Psoas muscle (tissue), 8 donors: ENCODE results near the gene TOP1. TPM values are rescaled to one million over a fixed set of nuclear protein-coding genes. Genes with fewer than 3 reads are reported as not detected.

ENCODE experiments used
- ATAC-seq, 4 donors: fragments of 200-7000 bp; cut with Tn5 transposase; one replicate each; pipeline ENCODE4 v1.9.1; 2020; ENCODE audit warnings: moderate library complexity in 3 of 4, mild to moderate bottlenecking in 2 of 4
- DNase-seq, 2 donors: peaks; one replicate each; pipeline ENCODE4 v3.0.0-alpha.2; 2020
- H3K27ac ChIP-seq: fragments of 200-600 bp; one replicate; pipeline ENCODE4 v1.8.0; 2022
- H3K27me3 ChIP-seq, 3 donors: fragments of 200-600 bp in 1 of 3; one replicate each; pipeline versions ENCODE4 v1.6.1 to v1.8.0; 2013 to 2022; ENCODE audit warnings: low read length in 2 of 3, mild to moderate bottlenecking in 2 of 3, moderate library complexity in 1 of 3; ENCODE audit not compliant: insufficient read depth in 3 of 3
- H3K36me3 ChIP-seq, 2 donors: fragments of 200-600 bp in 1 of 2; one replicate each; pipeline versions ENCODE4 v1.6.1 to v1.8.0; 2013 to 2022; ENCODE audit warnings: low read depth in 1 of 2, mild to moderate bottlenecking in 1 of 2, moderate library complexity in 1 of 2; ENCODE audit not compliant: insufficient read depth in 1 of 2
- H3K4me1 ChIP-seq: fragments of 200-600 bp; one replicate; pipeline ENCODE4 v1.8.0; 2022
- H3K4me3 ChIP-seq: fragments of 200-600 bp; one replicate; pipeline ENCODE4 v1.8.0; 2022; ENCODE audit warnings: mild to moderate bottlenecking
- H3K9me3 ChIP-seq: fragments of 200-600 bp; one replicate; pipeline ENCODE4 v1.8.0; 2022
- CTCF ChIP-seq: fragments of 200-600 bp; IDR thresholded peaks from one replicate; pipeline ENCODE4 v1.8.0; 2022; ENCODE audit warnings: antibody characterized with exemption
- WGBS, 3 donors: extraction: QIAGEN DNeasy Blood & Tissue Kit; methylation state at CpG; one replicate each; pipeline versions ENCODE4 v1.1.6 to v1.1.7; 2013; 5-methylcytosine and 5-hydroxymethylcytosine counted together
- intact Hi-C, 2 donors: fragments of 100-400 bp; cut with DNase I; formaldehyde crosslinking; loops; one replicate each; pipeline versions ENCODE4 v1.11.0 to v1.14.2; 2022
- polyA plus RNA-seq, 3 donors: library from polyadenylated mRNA; stranded (reverse); fragments of 200-250 nt; gene quantifications; one replicate each; pipeline ENCODE4 v1.2.3, GENCODE V29; 2013
- total RNA-seq, 4 donors: library from RNA; stranded (reverse); fragmentation: NEBNext Ultra II Directional in 2 of 4; extraction: Animal tissue kit (Norgen Biotek cat#: 25700) in 2 of 4; gene quantifications; one replicate each; pipeline versions ENCODE4 v1.2.1 to v1.2.4, GENCODE V29; 2021 to 2023
- donor health status: healthy with polysubstance abuse.
- donor health status: DM: no; HTN: no; CAD: no; lungs with moderate emphysema.
- donor health status: Bipolar disorder and iron deficiency.
- donor health status: healthy.
- donor health status: DM: yes; HTN: yes; CAD: no.
- donor health status: DM: no; HTN: no; CAD: no.
- donor health status: DM: no; HTN: no; CAD: no.
- donor health status: DM: yes; HTN: yes; CAD: no.

Gene TOP1
- total and polyA plus RNA-seq, 7 donors, result 10.6 to 30.7 (median 22.2) TPM

- H3K27ac ChIP-seq, result peak overlapping the region; percentile 86
- H3K9me3 ChIP-seq, result no peaks in the 10 kb centered on the region
- DNase-seq (no peak), ATAC-seq (no peak)
- no peaks in the 10 kb centered on the region for H3K36me3 ChIP-seq
- H3K27me3 ChIP-seq, result no peaks in the 10 kb centered on the region
- H3K4me1 ChIP-seq, result peaks cover 62% of the 10 kb centered on the region
- TF ChIP-seq CTCF, result no peak
- peak overlapping the region; percentile 75 for H3K4me3 ChIP-seq
- intact Hi-C loops, result no loop called here
- 53 to 58% (median 55%) methylated on average over 5 of the region's 5 CpGs for WGBS, 3 donors
These were observed 110.8 kb downstream of the TOP1 start for GRCh38 chr20:41139227-41140093.

GRCh38 chr20:41140226-41141133, 111.9 kb downstream of the TOP1 start:
- intact Hi-C loops, result no loop called here
- peak overlapping the region; percentile 69 for H3K27ac ChIP-seq
- no peaks in the 10 kb centered on the region for H3K36me3 ChIP-seq
- TF ChIP-seq CTCF, result no peak
- no peaks in the 10 kb centered on the region for H3K9me3 ChIP-seq
- no peaks in the 10 kb centered on the region for H3K27me3 ChIP-seq
- 45 to 65% (median 49%) methylated on average over 10 of the region's 10 CpGs for WGBS, 3 donors
- DNase-seq, result no peak
- H3K4me1 ChIP-seq, result peaks cover 66% of the 10 kb centered on the region
- no peak overlapping the region for H3K4me3 ChIP-seq
- no peak for ATAC-seq

- intact Hi-C loops, result no loop called here
- Histone ChIP-seq H3K27me3 (no peaks in the 10 kb centered on the region), H3K27ac (peak overlapping the region; percentile 69), H3K36me3 (no peaks in the 10 kb centered on the region), H3K4me1 (peaks cover 68% of the 10 kb centered on the region), H3K4me3 (no peak overlapping the region), H3K9me3 (no peaks in the 10 kb centered on the region)
- WGBS, 3 donors, result 40 to 51% (median 50%) methylated on average over 8 of the region's 8 CpGs
- no peak for TF ChIP-seq CTCF
- ATAC-seq (no peak), DNase-seq (peak; percentile 39 to 66)
These were observed 112.7 kb downstream of the TOP1 start for GRCh38 chr20:41141153-41141815.

- Histone ChIP-seq H3K36me3 (no peaks in the 10 kb centered on the region), H3K4me1 (peaks cover 75% of the 10 kb centered on the region), H3K9me3 (no peaks in the 10 kb centered on the region), H3K27ac (peak overlapping the region; percentile 69), H3K4me3 (no peak overlapping the region), H3K27me3 (no peaks in the 10 kb centered on the region)
- ATAC-seq (no peak), DNase-seq (no peak)
- WGBS, 3 donors, result 58 to 71% (median 61%) methylated on average over 4 of the region's 4 CpGs
- no peak for TF ChIP-seq CTCF
- intact Hi-C loops, result no loop called here
These were observed 113.6 kb downstream of the TOP1 start for GRCh38 chr20:41142245-41142644.
